Neural progenitor cell (in vitro differentiated cells): ENCODE measurements around the gene ISX.

Experiments
- CTCF ChIP-seq: fragments of 200-600 bp; sonication (generic); IDR thresholded peaks from 2 replicates; pipeline ENCODE4 v1.5.1; 2017; ENCODE audit warnings: antibody characterized with exemption, mild to moderate bottlenecking
- EZH2 ChIP-seq: fragments of 200-600 bp; sonication (generic); IDR thresholded peaks from 2 replicates; pipeline ENCODE4 v1.6.1; 2017; ENCODE audit warnings: antibody characterized with exemption, mild to moderate bottlenecking, moderate library complexity
- EZH2phosphoT487 ChIP-seq: fragments of 200-600 bp; sonication (generic); IDR thresholded peaks from 2 replicates; pipeline ENCODE4 v1.6.1; 2017; ENCODE audit warnings: antibody characterized with exemption

GRCh38 chr22:35024364-35024692, 41.6 kb upstream of the ISX start:
- no peak for TF ChIP-seq CTCF
- no peak for TF ChIP-seq EZH2
- TF ChIP-seq EZH2phosphoT487: no peak
